ENCODE results near the gene BPIFB2.

The BPIFB2 gene

DNA sequence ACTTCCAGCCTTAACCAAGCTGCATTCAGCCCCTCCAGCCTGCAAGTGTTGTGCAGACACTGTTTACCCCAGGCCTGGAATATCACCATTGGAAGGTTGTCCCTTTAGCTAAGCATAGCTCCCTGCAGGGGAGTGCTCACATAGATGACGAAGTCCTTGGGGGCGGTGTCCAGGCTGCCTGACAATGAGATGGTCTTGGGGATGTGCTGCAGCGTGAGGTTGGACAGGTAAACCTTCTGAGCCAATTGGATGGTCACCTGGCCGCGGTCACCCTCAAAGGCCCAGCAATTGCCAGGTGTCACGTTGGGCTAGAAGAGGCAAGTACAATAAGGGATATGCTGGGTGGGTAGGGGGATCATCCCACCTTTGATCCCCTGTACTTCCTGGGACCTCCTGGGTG is 21.9 kb upstream of the BPIFB2 start:
- DNase-seq (ENCODE audit: low read depth): no peak

DNA sequence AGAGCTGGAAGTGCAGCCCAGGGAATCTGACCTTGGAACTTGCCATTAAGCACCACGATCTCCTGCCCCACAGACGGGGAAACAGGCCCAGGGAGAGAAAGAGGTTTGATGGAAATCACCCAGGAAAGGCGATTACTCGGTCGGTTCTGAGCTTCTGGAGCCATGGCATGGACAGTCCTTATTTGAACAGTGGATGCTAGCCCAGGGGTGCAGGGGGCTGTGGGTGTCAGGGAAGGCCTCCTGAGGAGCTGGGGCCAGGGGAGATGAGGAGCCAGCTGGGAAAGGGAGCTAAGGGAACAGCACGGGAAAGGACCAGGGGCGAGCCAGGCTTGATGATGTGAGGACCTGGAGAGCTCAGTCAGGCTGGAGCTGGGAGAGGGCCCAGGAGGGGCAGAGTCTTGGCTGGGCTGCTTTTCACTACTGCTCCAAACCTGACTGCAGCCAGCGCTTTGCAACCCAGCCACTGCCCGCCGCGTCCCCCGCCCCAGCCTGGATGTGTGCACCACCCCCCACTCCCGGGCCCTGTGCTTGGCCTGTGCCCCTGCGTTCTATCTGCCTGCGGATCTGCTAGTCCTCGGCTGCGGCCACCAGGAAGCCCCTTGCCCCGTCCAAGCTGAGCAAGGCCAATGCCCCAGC is 21.1 kb upstream of the BPIFB2 start:
- no peak for DNase-seq (ENCODE audit: low read depth)

DNA sequence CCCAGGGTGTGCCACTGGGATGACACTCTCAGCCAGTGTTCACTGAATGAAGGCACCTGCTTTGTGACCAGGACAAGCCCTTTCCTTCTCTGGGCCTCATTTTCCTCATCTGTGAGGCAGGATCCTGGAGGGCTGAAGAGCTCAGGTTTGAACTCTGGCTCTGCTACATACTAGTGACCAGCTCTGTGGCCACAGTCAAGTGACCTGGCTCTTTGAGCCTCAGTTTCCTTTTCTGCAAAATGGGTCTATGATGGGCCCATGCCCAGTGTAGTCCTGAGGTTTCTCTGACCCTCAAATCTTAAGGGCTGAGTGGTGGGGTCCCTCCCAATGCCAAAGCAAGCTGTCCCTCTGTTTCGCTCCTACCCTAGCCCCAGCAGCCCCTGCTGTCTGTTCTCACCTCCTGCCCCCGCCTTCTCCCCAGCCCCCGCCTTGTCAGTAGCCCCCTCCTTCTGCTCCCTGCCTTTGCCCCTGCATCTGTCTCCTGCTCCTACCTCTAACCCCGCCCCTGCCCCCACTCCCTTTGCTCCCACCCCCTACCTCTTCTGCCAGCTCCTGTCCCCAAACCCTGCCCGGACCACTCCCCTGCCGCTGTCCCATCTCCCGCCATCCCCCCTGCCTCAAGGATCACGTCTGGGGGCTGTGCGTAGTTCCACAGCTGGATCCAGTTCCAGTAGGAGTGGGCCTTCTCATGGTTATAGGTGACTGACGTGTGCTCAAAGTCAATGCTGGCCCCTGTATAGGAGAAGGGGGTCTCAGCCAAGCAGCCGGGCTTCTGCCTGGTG is 20.3 kb upstream of the BPIFB2 start:
- DNase-seq (ENCODE audit: low read depth): no peak

DNA sequence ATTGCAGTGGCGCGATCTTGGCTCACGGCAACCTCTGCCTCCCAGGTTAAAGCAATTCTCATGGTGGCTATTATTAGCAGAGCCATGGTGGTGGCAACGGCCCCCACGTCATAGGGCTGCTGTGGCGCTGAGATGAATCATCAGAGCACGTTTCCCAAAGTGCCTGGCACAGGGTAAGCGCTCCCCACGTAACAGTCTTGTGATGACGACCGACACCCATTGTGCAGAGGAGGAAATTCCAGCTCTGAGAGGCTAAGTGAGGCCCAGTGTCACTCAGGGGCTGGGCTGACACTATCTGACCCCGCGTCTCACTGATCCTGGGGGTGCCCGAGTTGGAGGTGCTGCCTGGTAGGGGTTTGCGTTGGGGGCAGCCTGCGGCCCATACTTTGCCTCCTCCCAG is 19.5 kb upstream of the BPIFB2 start:
- no peak for DNase-seq (ENCODE audit: low read depth)

DNA sequence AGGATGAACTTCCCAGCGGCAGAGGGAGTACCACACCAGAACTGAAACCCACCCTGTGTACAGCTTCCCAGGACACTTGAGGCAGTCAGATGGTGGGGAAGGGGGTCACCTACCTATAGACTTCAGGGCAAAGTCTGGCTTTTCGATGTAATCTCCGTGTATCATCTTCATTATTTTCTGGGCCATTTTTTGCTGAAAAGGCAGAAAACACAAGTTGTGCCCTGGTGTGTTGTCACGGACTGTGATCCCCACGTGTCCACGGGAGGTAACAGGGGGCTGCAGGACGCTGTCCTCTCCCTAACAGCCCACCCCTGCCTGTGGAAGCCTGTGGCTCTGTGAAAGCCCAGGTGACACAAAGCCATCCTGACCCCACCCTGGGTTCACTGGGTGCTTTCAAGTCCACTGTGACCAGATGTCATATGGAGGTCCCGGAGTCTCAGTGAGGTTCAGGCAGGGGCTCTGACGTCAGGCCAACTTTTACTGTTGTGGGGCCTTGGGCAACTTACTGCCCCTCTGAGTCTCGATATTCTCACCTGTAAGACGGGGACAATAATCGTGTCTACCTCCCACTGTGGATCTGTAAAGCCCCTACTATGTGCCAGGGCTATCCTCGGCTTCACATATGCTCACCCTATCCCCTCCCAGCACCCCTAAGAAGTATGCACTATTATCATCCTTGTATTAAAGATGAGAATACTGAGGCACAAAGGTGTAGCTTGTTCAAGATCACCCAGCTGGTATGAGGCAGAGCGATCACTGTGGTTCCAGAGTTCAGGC is 17.8 kb upstream of the BPIFB2 start:
- no peak for DNase-seq (ENCODE audit: low read depth)

DNA sequence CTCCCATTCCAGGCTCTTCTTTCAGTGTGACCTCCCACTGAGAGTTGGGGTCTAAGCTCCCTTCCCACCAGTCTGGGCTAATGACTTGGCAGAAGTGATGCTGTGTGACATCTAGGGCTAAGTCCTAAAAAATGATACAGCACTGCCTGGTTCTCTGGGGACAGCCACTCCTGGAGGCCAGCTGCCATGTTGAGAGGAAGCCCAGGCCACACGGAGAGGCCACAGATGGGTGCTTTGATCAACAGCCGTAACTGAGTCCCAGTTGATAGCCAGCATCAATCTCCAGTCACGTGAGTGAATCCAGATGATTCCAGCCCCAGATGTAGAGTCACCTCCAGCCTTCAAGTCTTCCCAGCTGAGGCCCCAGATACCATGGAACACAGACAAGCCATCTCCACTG is 17.1 kb upstream of the BPIFB2 start:
- DNase-seq (ENCODE audit: low read depth): no peak

DNA sequence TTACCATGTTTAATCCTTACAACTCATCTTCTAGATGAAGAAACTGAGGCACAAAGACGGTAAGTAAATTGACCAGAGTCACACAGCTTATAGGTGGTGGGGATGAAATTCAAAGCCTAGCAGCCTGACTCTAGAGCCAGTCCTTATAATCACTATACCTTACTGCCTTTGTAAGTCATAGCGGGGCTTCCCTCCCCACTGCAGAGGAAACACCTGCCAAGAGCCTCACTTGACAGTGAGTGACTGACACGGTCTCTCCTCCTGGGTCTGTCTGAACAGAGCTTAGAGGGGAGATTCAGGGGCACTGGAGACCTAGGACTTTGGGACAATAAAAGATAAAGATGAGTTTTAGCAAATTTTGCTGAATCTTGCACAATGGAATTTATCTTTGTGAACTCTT is 16.1 kb upstream of the BPIFB2 start:
- DNase-seq (ENCODE audit: low read depth): no peak

DNA sequence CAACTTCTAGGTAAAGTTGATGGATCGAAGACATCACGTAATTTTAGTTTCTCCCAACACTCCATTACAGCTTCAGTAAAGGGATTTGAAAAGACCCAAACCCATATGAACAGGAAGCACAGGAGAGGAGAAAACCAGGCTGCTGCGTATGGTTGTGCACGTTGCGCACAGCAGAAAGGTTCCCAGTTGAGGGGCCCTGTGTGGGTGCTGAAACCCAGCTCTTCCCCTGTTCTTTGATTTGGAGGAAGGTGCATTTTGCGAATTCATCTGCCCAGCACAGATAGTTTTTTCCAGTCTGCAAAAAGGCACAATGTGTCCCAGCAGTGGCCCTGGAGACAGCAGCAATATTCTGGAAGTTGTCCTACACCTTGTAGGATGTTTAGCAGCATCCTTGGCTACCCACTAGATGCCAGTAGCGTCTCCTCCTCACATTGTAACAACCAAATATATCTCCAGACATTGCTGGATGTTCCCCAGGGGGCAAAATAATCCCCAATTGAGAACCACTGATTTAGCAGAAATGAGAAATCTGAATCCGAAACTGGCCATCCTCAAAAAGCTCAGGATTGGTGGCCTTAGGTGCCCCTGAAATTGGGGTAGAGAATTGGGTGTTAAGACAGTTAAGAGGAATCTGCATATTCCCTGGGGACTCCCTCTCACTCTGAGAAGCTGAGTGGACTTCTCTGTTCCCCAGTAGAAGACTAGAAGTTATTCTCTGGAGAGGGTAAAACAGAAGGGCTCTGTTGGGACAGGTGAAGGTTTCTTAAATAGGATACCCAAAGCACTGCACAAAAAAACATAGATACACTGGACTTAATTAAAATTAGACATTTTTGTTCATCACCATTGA is 15.5 kb upstream of the BPIFB2 start:
- no peak for DNase-seq (ENCODE audit: low read depth)

DNA sequence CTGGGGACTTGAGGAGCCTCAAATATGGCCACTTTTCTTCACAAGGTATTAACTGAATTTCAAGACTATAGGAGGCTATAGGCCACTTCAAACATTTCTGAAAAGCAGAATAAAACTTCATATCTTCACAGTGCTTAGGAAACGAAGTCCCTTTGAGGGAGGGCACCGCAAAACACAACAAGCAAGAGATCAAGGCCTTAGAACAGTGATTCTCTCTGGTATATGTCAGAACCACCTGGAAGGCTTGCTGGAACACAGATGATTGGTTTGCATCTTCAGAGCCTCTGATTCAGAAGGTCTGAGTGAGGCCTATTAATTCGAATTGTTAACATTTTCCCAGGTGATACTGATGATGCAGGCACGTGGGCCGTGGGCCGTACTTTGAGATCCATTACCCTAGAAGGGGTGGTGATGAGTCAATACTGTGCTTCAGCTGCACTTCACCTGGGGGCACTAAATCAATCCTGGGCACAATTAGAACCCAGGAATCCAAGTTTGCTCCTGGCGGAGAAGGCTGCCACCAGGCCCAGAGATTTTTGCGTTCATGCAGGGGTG is 13.9 kb upstream of the BPIFB2 start:
- DNase-seq (ENCODE audit: low read depth): no peak

DNA sequence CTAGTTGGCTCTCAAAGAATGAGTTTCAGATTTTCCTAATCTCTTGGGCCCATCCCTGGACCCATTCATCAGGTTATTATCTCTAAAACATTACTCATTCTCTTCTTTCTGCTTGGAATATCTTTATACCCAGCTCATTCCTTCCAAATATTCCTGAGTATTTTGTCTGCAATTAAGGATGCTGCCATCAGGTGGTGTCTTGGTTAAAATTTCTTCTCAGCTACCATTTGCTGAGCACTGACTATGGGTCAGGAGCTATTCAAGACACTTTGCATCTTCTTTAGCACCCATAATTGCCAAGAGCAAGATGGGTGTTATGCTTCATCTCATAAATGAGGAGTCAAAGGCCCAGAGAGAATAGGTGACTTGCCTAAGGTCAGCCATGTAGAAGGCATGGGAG is 11.7 kb upstream of the BPIFB2 start:
- no peak for DNase-seq (ENCODE audit: low read depth)

DNA sequence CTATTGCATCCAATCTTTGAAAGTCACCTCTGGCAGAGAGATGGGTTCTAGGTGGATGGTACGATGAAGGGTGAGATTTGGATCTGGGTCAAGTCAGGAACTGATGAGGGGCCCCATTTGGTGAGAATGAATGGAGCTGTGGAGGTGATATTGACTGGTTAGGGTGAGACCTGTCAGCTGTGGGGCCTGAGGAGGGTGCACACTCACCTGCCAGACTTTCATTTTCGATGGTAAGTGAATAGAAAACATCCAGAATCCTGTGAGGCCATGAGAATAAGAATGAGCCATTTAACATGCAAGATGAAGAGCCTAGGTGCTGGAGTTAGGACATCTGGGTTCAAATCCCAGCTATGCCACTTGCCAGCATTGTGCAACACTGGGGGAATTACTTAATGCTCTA is 10.1 kb upstream of the BPIFB2 start:
- DNase-seq (ENCODE audit: low read depth): no peak

DNA sequence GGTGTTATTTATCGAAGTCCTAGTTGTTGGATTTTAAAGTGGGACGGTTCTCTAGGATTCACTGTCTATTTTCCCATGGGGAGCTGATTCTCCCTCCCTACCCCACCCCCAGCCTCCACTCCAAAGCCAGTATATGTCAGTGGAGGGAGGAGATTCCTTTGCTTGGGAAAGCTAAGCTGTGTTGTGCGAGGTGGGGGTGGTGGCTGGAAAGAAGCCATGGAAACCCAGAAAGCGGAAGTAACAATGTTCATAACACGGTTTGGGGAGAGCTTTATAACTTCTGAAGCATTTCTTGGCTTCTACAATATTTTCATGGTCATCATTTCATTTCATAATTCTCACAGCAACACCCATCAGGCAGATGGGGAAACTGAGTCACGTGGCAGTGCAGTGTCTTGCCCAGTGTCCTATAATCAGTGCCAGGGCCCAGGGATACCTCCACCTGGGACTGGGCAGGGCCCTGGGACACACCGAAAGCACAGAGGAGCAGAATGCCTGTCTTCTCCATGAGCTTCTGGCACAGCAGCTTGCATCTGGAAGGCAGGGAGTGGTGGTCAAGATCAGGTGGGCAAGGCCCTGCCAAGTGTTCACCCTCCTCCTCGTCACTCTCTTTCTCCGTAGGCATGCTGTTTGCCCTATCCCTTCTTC is 7.8 kb upstream of the BPIFB2 start:
- no peak for DNase-seq (ENCODE audit: low read depth)

DNA sequence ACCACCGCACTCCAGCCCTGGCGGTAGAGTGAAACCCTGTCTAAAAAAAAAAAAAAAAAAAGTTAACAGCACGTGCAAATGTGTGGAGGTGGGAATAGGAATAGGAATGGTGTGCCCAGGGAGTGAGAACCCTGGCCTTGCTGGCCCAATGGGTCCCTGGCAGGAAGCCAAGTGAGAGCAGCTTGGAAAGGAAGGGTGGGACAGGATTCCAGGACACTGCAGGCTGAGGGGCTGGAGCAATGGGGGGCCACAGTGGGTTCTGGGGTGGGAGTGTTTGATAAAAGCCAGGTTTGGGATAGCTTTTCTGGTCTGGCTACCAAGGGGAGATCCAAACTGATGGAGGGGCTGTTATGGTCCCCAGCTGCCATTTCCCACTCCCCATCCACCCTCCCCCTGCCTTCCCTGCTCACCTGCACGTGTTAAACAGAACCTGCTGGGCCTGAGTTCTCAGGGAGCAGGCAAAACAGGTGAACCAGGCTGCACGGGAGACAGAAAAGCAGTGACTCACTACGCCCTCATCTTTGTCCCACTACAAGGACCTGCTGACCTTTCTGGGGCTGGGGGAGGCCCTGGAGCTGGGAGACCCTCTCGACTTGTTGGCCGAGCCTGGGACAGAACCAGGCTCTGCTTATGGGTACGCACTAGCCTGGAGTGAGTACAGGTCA is 6.6 kb upstream of the BPIFB2 start:
- no peak for DNase-seq (ENCODE audit: low read depth)

DNA sequence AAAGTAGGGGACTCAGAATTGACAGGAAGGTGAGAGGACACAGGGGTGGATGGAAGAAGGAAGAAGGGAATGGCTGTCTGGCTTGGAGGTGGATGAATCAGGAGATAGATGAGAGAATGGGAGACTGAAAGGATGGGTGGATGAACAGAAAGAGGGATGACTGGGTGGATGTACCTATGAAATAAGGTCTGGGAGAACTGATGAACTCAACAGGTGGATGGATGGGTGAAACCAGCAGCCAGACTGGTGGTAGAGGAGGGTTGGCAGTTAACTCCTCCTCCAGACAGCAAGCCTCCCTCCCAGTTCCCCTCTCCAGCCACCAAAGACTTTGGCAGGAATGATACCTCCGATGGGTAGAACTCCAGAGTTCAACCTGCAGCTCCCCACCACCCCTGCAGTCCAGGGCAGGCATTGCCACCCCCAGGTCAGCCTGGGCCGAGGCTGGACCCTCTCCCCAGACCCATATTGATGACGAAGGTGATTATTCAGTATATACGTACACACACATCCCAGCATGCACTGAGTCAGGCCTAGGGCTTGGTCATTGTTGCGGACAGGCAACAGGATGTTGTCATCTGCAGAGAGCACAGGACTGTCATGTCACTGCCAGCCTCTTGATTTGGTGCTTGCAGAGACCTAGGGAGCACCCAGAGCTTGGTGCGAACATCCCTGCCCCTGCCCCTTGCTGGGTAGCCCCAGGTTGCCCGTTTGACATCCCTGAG is 5.3 kb upstream of the BPIFB2 start:
- no peak for DNase-seq (ENCODE audit: low read depth)

DNA sequence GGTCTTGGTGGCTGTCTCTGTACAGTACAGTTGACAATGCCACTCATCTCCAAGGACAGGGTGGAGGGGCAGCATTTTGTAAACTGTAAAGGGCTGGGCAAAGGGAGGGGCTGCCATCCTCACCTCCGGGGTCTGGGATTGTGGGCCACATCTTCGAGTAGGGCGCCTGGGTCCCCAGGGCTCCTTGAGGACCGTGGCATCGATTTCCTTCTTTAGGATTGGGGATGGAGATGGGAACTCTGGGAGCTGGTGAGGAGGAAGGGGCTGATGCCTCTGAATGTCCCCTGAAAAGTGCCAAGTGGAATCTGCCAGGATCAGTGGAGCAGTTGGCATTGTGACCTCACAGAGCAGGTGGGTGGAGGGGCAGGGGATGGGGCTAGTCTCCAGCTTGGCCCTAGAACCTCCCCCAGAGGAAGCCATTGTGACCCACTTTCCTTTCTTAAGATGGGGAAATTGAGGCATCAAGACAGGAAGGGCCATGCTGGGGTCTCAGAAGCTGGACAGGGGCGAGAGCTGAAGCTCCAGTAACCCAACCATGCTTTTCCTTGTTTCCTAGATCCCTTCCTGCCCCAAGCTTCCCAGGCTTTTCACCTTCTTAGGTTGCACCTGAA is 3.3 kb upstream of the BPIFB2 start, which contains the start of gene SUN5:
TSS of gene SUN5 (minus strand) at position 293 of the 611 bp plus-strand sequence. CDS start at position 200, 93 bp downstream.
- DNase-seq (ENCODE audit: low read depth): no peak

DNA sequence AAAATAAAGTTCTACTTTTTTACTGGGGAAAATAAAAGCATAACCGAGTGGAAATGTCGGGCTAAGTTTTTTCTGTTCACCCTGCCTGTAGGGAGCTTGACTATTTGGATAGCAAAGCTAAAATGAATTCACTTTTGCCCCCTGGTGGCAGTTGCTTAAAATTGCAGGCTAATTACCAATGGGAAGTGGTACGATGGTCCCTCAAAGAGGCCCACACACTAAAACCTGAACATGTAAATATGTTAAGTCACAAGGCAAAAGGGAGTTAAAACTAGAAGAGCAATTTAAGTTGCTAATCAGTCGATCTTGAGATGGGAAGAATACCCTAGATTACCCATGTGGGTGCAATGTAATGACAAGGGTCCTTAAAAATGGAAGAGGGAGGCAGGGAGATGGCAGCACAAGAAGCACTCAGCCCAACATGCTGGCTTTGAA is 2.4 kb upstream of the BPIFB2 start:
- no peak for DNase-seq (ENCODE audit: low read depth)

DNA sequence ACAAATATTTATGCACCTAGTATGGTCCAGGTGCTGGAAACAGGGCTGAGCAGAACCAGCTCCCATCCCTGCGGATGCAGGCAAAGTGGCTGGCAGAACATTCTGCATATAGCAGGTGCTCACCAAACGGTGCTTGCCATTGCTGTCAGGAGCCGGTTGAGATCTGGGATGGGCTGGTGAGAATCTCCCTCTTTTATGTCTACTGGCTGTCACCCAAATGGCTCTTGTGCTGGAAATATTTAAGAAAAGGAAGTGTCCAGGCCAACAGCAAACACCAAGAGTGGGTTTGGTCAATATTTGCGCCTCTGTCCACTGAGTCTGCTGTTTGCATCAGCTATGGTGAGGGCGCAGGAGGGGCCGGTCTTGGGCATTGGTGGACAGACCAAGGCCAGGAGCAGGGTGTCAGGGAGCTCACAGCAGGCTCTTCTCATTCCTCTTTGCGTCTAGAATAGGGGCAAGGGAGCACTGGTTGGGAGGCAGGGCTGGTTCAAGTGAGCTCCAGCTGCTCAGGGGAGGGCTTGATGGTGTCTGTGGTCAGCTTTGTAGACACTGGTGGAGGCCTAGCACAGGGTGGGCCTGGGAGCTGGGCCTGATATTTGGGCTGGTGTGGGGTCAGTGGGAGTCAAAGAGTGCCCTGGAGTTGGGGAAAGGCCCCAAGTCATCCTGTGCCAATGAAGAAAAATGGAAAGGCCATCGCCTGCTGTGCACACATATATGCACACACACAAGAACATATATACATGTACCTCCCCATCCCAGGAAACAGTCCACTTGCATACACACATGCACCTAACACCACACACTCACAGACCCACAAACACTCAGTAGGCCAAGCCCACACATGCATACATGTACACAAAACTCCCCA is 1.4 kb upstream of the BPIFB2 start:
- no peak for DNase-seq (ENCODE audit: low read depth)

DNA sequence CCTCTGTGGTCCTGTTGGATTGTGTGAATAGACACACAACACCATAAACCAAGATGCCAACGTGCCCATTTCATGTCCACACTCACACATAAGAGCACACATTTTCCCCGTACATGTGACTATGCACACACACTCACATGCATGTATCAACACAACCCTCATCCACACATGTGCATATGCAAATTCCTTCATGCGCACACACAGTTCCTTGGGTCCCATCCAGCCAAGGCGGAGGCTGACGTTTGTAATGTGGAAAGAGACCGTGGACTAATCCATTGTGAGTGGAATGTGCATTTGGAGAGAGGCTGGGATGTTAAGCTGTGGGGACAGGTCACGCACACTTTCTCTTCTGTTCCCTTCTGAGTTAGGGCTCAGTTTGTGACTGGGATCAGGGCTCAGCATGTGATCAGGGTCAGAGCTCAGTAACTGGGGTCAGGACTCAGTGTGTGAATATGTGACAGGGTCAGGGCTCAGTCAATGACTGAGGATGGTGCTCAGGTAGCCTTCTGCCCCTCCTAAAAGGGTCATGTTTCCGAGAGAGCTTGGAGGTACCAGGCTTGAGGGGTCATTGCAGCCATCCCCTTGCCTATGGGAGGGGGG is 628 bp upstream of the BPIFB2 start:
- DNase-seq (ENCODE audit: low read depth): no peak

Data from stimulated activated CD8-positive, alpha-beta memory T cell treated with anti-CD3 and anti-CD28 coated beads, Interleukin-12 subunit alpha, Interleukin-12 subunit beta, amount 100 ng/mL, for 4 hours (primary cell).